ENCODE data around the gene CCNT2.

The CCNT2 gene

GRCh38 chr2:134926231-134926931 lies 7.8 kb downstream of the CCNT2 start:
- DNase-seq (ENCODE audit: extremely low read depth, low read depth), result no peak
- TF ChIP-seq CTCF (IDR thresholded peaks at IDR 0.05; ENCODE audit: low read depth, low read length), result no peak

- no peak for TF ChIP-seq CTCF (IDR thresholded peaks at IDR 0.05; ENCODE audit: low read depth, low read length)
- no peak for DNase-seq (ENCODE audit: extremely low read depth, low read depth)
Observed at GRCh38 chr2:134927195-134927594, 8.6 kb downstream of the CCNT2 start.

GRCh38 chr2:134932864-134933526 lies 14.4 kb downstream of the CCNT2 start:
- no peak for TF ChIP-seq CTCF (IDR thresholded peaks at IDR 0.05; ENCODE audit: low read depth, low read length)
- DNase-seq (ENCODE audit: extremely low read depth, low read depth), result no peak

- no peak for TF ChIP-seq CTCF (IDR thresholded peaks at IDR 0.05; ENCODE audit: low read depth, low read length)
- no peak for DNase-seq (ENCODE audit: extremely low read depth, low read depth)
Observed at GRCh38 chr2:134933732-134934131, 15.1 kb downstream of the CCNT2 start.

- no peak for TF ChIP-seq CTCF (IDR thresholded peaks at IDR 0.05; ENCODE audit: low read depth, low read length)
- DNase-seq (ENCODE audit: extremely low read depth, low read depth), result no peak
Observed at GRCh38 chr2:134934150-134934549, 15.5 kb downstream of the CCNT2 start.

GRCh38 chr2:134934641-134935040 lies 16.0 kb downstream of the CCNT2 start:
- DNase-seq (ENCODE audit: extremely low read depth, low read depth), result no peak

More at GRCh38 chr2:134934641-134935040, 16.0 kb downstream of the CCNT2 start:
- no peak for TF ChIP-seq CTCF (IDR thresholded peaks at IDR 0.05; ENCODE audit: low read depth, low read length)

Measured in AG09319 (cell line).